Hepatocyte (in vitro differentiated cells): ENCODE measurements around the gene CCDC142. TPM values are rescaled to one million over a fixed set of nuclear protein-coding genes. Genes with fewer than 3 reads are reported as not detected.
A peak's percentile ranks its signal among the peaks of the same experiment; 100 is the strongest.

Source experiments
- DNase-seq: peaks from one replicate; pipeline ENCODE4 v3.0.0-alpha.2; 2016; ENCODE audit warnings: low spot score
- H2AFZ ChIP-seq: fragments of 200-600 bp; sonication (generic); 2 replicates; pipeline ENCODE4 v1.6.0; 2016; ENCODE audit warnings: antibody characterized with exemption, mild to moderate bottlenecking
- H3K27ac ChIP-seq: fragments of 200-600 bp; sonication (generic); 2 replicates; pipeline ENCODE4 v1.5.1; 2016; ENCODE audit warnings: mild to moderate bottlenecking
- H3K27me3 ChIP-seq: fragments of 200-600 bp; sonication (generic); 2 replicates; pipeline ENCODE4 v1.6.1; 2016
- H3K36me3 ChIP-seq: fragments of 200-600 bp; sonication (generic); replicated peaks from 2 replicates; pipeline ENCODE4 v1.5.1; 2016; ENCODE audit warnings: low read depth; ENCODE audit not compliant: insufficient read depth
- H3K4me1 ChIP-seq: fragments of 200-600 bp; sonication (generic); 2 replicates; pipeline ENCODE4 v1.5.1; 2016; ENCODE audit warnings: mild to moderate bottlenecking, moderate library complexity; ENCODE audit not compliant: insufficient read depth
- H3K4me2 ChIP-seq: fragments of 200-600 bp; sonication (generic); 2 replicates; pipeline ENCODE4 v1.6.0; 2016
- H3K4me3 ChIP-seq: fragments of 200-600 bp; sonication (generic); 2 replicates; pipeline ENCODE4 v1.5.1; 2016; ENCODE audit warnings: mild to moderate bottlenecking
- H3K79me2 ChIP-seq: fragments of 200-600 bp; sonication (generic); 2 replicates; pipeline ENCODE4 v1.6.0; 2017; ENCODE audit warnings: mild to moderate bottlenecking
- H3K9me2 ChIP-seq: fragments of 200-600 bp; sonication (generic); replicated peaks from 2 replicates; pipeline ENCODE4 v1.6.0; 2017; ENCODE audit warnings: mild to moderate bottlenecking; ENCODE audit not compliant: insufficient read depth
- H3K9me3 ChIP-seq: fragments of 200-600 bp; sonication (generic); 2 replicates; pipeline ENCODE4 v1.5.1; 2016; ENCODE audit warnings: low read depth, mild to moderate bottlenecking
- H4K20me1 ChIP-seq: fragments of 200-600 bp; sonication (generic); 2 replicates; pipeline ENCODE4 v1.6.0; 2016; ENCODE audit warnings: mild to moderate bottlenecking; ENCODE audit not compliant: insufficient read depth, poor library complexity, severe bottlenecking
- EZH2 ChIP-seq: fragments of 200-600 bp; sonication (generic); IDR thresholded peaks from 2 replicates; pipeline ENCODE4 v1.6.1; 2016; ENCODE audit warnings: antibody characterized with exemption, mild to moderate bottlenecking, borderline replicate concordance
- EZH2phosphoT487 ChIP-seq: fragments of 200-600 bp; sonication (generic); IDR thresholded peaks from one replicate; pipeline ENCODE4 v1.6.1; 2018; ENCODE audit warnings: antibody characterized with exemption, mild to moderate bottlenecking, low read depth, moderate library complexity; ENCODE audit not compliant: unreplicated experiment, severe bottlenecking
- WGBS: methylation state at CpG from one replicate; pipeline ENCODE4 v1.1.6; 2016; ENCODE audit warnings: low lambda C conversion rate; ENCODE audit errors: missing lambda C conversion rate; 5-methylcytosine and 5-hydroxymethylcytosine counted together
- polyA plus RNA-seq: library from polyadenylated mRNA; unstranded; fragments of >200 nt; fragmentation: Nextera tagmentation; extraction: Ambion mirVana; gene quantifications from 2 replicates; pipeline ENCODE4 v1.2.1, GENCODE V29; 2016
- total RNA-seq: library from RNA; depleted of rRNA; stranded (reverse); fragments of >200 nt; gene quantifications from 2 replicates; pipeline ENCODE4 v1.2.3, GENCODE V29; 2014
- TF ChIP-seq, protein P1 (sequence below): fragments of 200-600 bp; sonication (generic); IDR thresholded peaks from 2 replicates; pipeline ENCODE4 v1.5.1; 2016; ENCODE audit warnings: antibody characterized with exemption, mild to moderate bottlenecking; ENCODE audit not compliant: poor library complexity

The CCDC142 gene
- total and polyA plus RNA-seq, 2 experiments from 2014 or later = 11.6 to 16.6 TPM

DNA sequence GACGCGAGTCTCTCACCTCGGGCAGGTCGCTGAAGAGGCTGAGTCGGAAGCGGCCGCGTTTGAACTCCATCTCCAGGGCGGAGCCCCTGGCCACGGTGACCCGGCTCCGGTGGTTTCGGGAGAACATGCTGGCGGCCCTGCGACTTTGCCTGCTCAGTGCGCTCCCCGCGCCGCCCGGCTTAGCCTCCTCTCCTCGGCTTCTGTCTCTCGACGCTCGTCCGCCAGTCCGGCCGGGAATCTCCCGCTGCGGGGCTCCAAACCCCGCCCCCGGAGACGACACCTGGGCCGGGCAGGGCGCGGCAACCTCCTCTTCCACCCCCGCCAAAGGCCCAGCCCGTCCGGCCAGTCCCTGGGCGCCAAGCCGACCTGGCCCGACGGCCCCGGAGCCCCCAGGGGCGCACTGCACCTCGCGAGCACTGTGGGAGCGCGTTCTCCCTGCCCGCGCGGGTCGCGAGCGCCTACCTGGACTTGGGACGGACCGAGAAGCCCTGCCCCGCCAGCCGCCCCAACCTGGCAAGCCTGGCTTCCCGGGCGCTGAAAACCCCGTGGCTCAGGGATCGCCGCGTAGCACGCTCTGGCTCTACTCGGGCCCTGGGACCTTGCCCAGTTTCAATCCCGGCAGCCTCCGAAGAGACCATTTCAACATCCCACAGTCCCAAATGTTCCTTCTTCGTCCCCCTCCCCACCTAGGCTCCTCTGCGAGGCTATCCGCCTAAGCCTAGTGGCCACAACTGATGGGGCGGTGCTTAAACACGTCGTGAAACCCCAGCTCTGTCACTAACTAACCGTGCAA lies 40.9 kb downstream of the CCDC142 start, which contains the start of gene RTKN:
Gene RTKN (minus strand): TSS at position 248 of the 793 bp plus-strand sequence. CDS start 121 bp downstream, at position 127.
- H2AFZ ChIP-seq = peak within 1 kb of the TSS; percentile 50
- H3K9me3 ChIP-seq = no peaks in the 10 kb centered on the region
- TF ChIP-seq EZH2phosphoT487 (no peak), EZH2 (no peak)
- TF ChIP-seq, protein P1, sequence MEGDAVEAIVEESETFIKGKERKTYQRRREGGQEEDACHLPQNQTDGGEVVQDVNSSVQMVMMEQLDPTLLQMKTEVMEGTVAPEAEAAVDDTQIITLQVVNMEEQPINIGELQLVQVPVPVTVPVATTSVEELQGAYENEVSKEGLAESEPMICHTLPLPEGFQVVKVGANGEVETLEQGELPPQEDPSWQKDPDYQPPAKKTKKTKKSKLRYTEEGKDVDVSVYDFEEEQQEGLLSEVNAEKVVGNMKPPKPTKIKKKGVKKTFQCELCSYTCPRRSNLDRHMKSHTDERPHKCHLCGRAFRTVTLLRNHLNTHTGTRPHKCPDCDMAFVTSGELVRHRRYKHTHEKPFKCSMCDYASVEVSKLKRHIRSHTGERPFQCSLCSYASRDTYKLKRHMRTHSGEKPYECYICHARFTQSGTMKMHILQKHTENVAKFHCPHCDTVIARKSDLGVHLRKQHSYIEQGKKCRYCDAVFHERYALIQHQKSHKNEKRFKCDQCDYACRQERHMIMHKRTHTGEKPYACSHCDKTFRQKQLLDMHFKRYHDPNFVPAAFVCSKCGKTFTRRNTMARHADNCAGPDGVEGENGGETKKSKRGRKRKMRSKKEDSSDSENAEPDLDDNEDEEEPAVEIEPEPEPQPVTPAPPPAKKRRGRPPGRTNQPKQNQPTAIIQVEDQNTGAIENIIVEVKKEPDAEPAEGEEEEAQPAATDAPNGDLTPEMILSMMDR = no peak
- peak; percentile 88 for DNase-seq
- peak within 1 kb of the TSS; percentile 86 for H3K4me2 ChIP-seq
- H4K20me1 ChIP-seq = peaks cover 27% of the 10 kb centered on the region
- WGBS = 9% methylated on average over 50 of the region's 75 CpGs
- H3K27ac ChIP-seq = peak within 1 kb of the TSS; percentile 98
- H3K9me2 ChIP-seq = no peaks in the 10 kb centered on the region
- peaks cover 34% of the 10 kb centered on the region for H3K79me2 ChIP-seq
- peaks cover 20% of the 10 kb centered on the region for H3K4me1 ChIP-seq
- H3K27me3 ChIP-seq = no peaks in the 10 kb centered on the region
- no peaks in the 10 kb centered on the region for H3K36me3 ChIP-seq
- peak within 1 kb of the TSS; percentile 8 for H3K4me3 ChIP-seq

DNA sequence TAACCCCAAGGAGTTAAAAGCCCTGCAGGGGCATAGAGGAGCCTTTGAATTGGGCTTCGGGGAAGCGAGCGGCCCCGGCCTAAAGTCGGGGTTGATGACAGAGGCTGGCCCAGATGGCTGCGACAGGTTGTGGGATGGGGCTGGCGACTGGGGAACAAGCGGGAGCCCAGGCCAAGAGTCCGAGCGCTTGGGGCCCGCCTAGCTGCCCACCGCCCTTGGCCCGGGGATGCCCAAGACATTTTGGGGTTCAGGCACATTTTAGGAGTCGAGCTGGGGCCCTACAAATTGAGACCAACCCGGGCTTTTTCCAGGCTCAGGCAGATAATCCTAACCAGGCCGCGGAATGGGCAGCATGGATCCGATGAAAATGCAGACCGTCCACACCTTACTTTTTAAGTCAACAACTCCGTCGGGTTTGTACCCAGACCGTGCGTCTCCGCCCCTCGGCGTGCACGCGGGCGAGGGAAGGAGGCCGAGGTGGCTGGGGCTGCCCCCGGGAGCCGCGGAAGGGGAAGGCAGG lies 41.6 kb downstream of the CCDC142 start:
- H3K79me2 ChIP-seq = peaks cover 40% of the 10 kb centered on the region
- peaks cover 20% of the 10 kb centered on the region for H3K4me1 ChIP-seq
- no peak for DNase-seq
- H3K36me3 ChIP-seq = no peaks in the 10 kb centered on the region
- no peaks in the 10 kb centered on the region for H3K27me3 ChIP-seq
- peak overlapping the region; percentile 8 for H3K4me3 ChIP-seq
- H4K20me1 ChIP-seq = peaks cover 32% of the 10 kb centered on the region
- peak overlapping the region; percentile 98 for H3K27ac ChIP-seq
- no peaks in the 10 kb centered on the region for H3K9me2 ChIP-seq
- 7% methylated on average over 33 of the region's 33 CpGs for WGBS
- no peak for TF ChIP-seq EZH2phosphoT487
- peak overlapping the region; percentile 86 for H3K4me2 ChIP-seq
- peak overlapping the region; percentile 50 for H2AFZ ChIP-seq
- H3K9me3 ChIP-seq = no peaks in the 10 kb centered on the region

DNA sequence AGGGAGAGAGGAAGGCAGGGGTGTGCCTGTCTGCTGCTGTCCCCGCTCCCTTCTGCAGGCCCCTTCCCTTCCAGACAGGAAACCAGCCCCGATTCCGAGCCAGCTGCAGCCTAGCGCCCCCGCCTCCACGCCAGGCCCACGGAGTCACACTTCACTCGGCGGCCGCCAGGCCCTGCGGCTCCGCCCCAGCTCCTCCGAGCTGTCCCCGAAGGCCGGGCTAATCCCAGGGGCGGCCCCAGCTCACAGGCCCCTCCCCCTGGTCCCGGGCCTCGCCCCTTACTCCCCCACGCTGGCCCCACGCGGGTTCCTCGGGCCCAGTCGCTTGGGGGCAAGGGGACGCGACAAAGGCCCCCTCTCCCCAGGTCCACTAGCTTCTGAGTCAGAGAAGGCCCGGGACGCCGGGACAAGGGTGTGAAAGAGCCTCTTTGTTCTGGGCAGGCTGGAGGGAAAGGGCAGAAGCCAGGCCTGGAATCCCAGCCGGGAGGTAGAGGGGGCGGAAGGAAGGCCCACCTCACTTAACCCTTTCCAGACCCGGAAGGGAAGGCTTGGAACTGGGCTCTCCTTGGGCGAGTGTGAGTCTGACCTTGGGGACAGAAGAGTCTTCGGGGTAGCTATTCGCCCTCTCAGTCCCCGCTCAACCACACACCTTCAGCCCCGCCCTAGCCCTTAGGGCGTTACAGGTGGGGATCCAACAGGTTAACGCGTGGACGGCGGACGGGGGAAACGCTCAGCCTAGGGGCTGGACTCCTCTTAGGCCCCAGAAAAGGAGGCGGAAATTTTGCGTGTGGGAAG lies 42.2 kb downstream of the CCDC142 start:
- Histone ChIP-seq H4K20me1 (peaks cover 32% of the 10 kb centered on the region), H3K36me3 (no peaks in the 10 kb centered on the region), H3K4me1 (peaks cover 20% of the 10 kb centered on the region), H3K9me2 (no peaks in the 10 kb centered on the region), H3K79me2 (peaks cover 47% of the 10 kb centered on the region), H3K9me3 (no peaks in the 10 kb centered on the region), H3K4me3 (peak overlapping the region; percentile 24), H2AFZ (peak overlapping the region; percentile 50), H3K4me2 (peak overlapping the region; percentile 86), H3K27ac (peak overlapping the region; percentile 98), H3K27me3 (no peaks in the 10 kb centered on the region)
- 6% methylated on average over 35 of the region's 45 CpGs for WGBS
- TF ChIP-seq EZH2 (no peak), EZH2phosphoT487 (no peak)
- TF ChIP-seq, protein P1 = no peak
- DNase-seq = peak; percentile 97
